Liver (tissue), 9 donors: ENCODE measurements around the gene RAD51B. TPM values are rescaled to one million over a fixed set of nuclear protein-coding genes. Genes with fewer than 3 reads are reported as not detected.

Experiments used
- DNase-seq: peaks from one replicate; pipeline ENCODE4 v3.0.0-alpha.2; 2017; ENCODE audit warnings: low spot score
- H3K27ac ChIP-seq, 2 donors: one replicate each; pipeline ENCODE4 v1.7.0; 2013; ENCODE audit warnings: inconsistent platforms in 2 of 2, low read length in 2 of 2, control low read depth in 1 of 2, low read depth in 1 of 2, mild to moderate bottlenecking in 1 of 2
- H3K27me3 ChIP-seq, 4 donors: one replicate each; pipeline versions ENCODE4 v1.6.1 to v1.7.0; 2013; ENCODE audit warnings: low read length in 3 of 4, inconsistent platforms in 1 of 4, mild to moderate bottlenecking in 1 of 4, moderate library complexity in 1 of 4; ENCODE audit not compliant: control insufficient read depth in 4 of 4, insufficient read depth in 4 of 4
- H3K36me3 ChIP-seq, 4 donors: one replicate each; pipeline versions ENCODE4 v1.6.1 to v1.7.0; 2013; ENCODE audit warnings: low read length in 3 of 4, mild to moderate bottlenecking in 3 of 4, low read depth in 1 of 4, moderate library complexity in 1 of 4; ENCODE audit not compliant: control insufficient read depth in 4 of 4, insufficient read depth in 3 of 4
- H3K4me1 ChIP-seq, 4 donors: one replicate each; pipeline versions ENCODE4 v1.6.1 to v1.7.0; 2013; ENCODE audit warnings: low read length in 3 of 4, mild to moderate bottlenecking in 3 of 4, moderate library complexity in 1 of 4; ENCODE audit not compliant: control insufficient read depth in 4 of 4, insufficient read depth in 4 of 4
- H3K4me3 ChIP-seq, 3 donors: one replicate each; pipeline versions ENCODE4 v1.6.1 to v1.7.0; 2013; ENCODE audit warnings: low read length in 3 of 3, control low read depth in 1 of 3, low read depth in 1 of 3, mild to moderate bottlenecking in 1 of 3
- H3K9ac ChIP-seq, 2 donors: one replicate each; pipeline ENCODE4 v1.7.0; 2013; ENCODE audit warnings: low read length in 2 of 2, mild to moderate bottlenecking in 2 of 2, moderate library complexity in 2 of 2, control low read depth in 1 of 2, low read depth in 1 of 2
- H3K9me3 ChIP-seq, 4 donors: one replicate each; pipeline versions ENCODE4 v1.6.1 to v1.7.0; 2013; ENCODE audit warnings: low read length in 3 of 4; ENCODE audit not compliant: control insufficient read depth in 4 of 4
- ATF3 ChIP-seq: IDR thresholded peaks from 2 replicates; pipeline ENCODE4 v1.6.1; 2016; ENCODE audit warnings: antibody characterized with exemption
- CTCF ChIP-seq: fragments of 150-350 bp; IDR thresholded peaks from 2 replicates; pipeline ENCODE4 v1.5.1; 2017; ENCODE audit warnings: improper control_type of control experiment, low read depth, low read length; ENCODE audit not compliant: missing input control
- EGR1 ChIP-seq, 2 donors: IDR thresholded peaks; 2 replicates each; pipeline ENCODE4 v1.6.1; 2016 to 2018; ENCODE audit warnings: antibody characterized with exemption in 2 of 2, low read depth in 2 of 2
- FOXA1 ChIP-seq: IDR thresholded peaks from 2 replicates; pipeline ENCODE4 v1.6.1; 2016; ENCODE audit warnings: antibody characterized with exemption
- FOXA2 ChIP-seq: IDR thresholded peaks from 2 replicates; pipeline ENCODE4 v1.6.1; 2016; ENCODE audit warnings: antibody characterized with exemption
- GABPA ChIP-seq, 2 donors: IDR thresholded peaks in 1 of 2; conservative IDR thresholded peaks in 1 of 2; 2 replicates each; pipeline ENCODE4 v1.6.1; 2016; ENCODE audit warnings: antibody characterized with exemption in 2 of 2, mild to moderate bottlenecking in 1 of 2, moderate library complexity in 1 of 2
- HNF4A ChIP-seq, 2 donors: conservative IDR thresholded peaks; 2 replicates each; pipeline ENCODE4 v1.6.1; 2016; ENCODE audit warnings: antibody characterized with exemption in 2 of 2, mild to moderate bottlenecking in 2 of 2
- HNF4G ChIP-seq: IDR thresholded peaks from 2 replicates; pipeline ENCODE4 v1.6.1; 2016; ENCODE audit warnings: antibody characterized with exemption
- JUND ChIP-seq, 2 donors: IDR thresholded peaks; 2 replicates each; pipeline ENCODE4 v1.6.1; 2016; ENCODE audit warnings: antibody characterized with exemption in 2 of 2
- MAX ChIP-seq: IDR thresholded peaks from 2 replicates; pipeline ENCODE4 v1.6.1; 2016; ENCODE audit warnings: antibody characterized with exemption
- NR2F2 ChIP-seq: IDR thresholded peaks from 2 replicates; pipeline ENCODE4 v1.6.1; 2016; ENCODE audit warnings: antibody characterized with exemption
- RAD21 ChIP-seq, 2 donors: IDR thresholded peaks; 2 replicates each; pipeline ENCODE4 v1.6.1; 2016; ENCODE audit warnings: antibody characterized with exemption in 2 of 2, mild to moderate bottlenecking in 2 of 2
- REST ChIP-seq: IDR thresholded peaks from 2 replicates; pipeline ENCODE4 v1.6.1; 2016; ENCODE audit warnings: antibody characterized with exemption, mild to moderate bottlenecking
- RXRA ChIP-seq, 2 donors: IDR thresholded peaks; 2 replicates each; pipeline ENCODE4 v1.6.1; 2017 to 2018; ENCODE audit warnings: antibody characterized with exemption in 2 of 2, mild to moderate bottlenecking in 1 of 2
- SP1 ChIP-seq: IDR thresholded peaks from 2 replicates; pipeline ENCODE4 v1.6.1; 2018; ENCODE audit warnings: antibody characterized with exemption, mild to moderate bottlenecking
- TAF1 ChIP-seq: conservative IDR thresholded peaks from 2 replicates; pipeline ENCODE4 v1.6.1; 2016; ENCODE audit warnings: antibody characterized with exemption, mild to moderate bottlenecking
- YY1 ChIP-seq: IDR thresholded peaks from 2 replicates; pipeline ENCODE4 v1.6.1; 2016; ENCODE audit warnings: antibody characterized with exemption, mild to moderate bottlenecking
- ZBTB33 ChIP-seq: IDR thresholded peaks from 2 replicates; pipeline ENCODE4 v1.6.1; 2016; ENCODE audit warnings: antibody characterized with exemption
- WGBS: extraction: QIAGEN DNeasy Blood & Tissue Kit; methylation state at CpG from one replicate; pipeline ENCODE4 v1.1.7; 2013; 5-methylcytosine and 5-hydroxymethylcytosine counted together
- polyA plus RNA-seq, 2 donors: library from polyadenylated mRNA; stranded (reverse) in 1 of 2; unstranded in 1 of 2; fragments of 200-250 nt in 1 of 2; fragments of >200 nt in 1 of 2; fragmentation: Nextera tagmentation in 1 of 2; extraction: Ambion mirVana in 1 of 2; gene quantifications; one replicate each; pipeline versions ENCODE4 v1.2.1 to v1.2.3, GENCODE V29; 2013 to 2015
- total RNA-seq, 2 donors: library from RNA; depleted of rRNA; stranded (reverse); fragments of >200 nt; gene quantifications; one replicate each; pipeline ENCODE4 v1.2.3, GENCODE V29; 2014
- donor health status: healthy.
- donor health status: healthy.
- donor health status: healthy.
- donor health status: healthy.
- donor health status: healthy.

The RAD51B gene
- total and polyA plus RNA-seq, 4 donors: 0.81 to 12.9 (median 2.4) TPM

- Histone ChIP-seq H3K4me1 (no peaks in the 10 kb centered on the region), H3K4me3 (no peak overlapping the region), H3K9me3 (no peaks in the 10 kb centered on the region), H3K36me3 (no peaks in the 10 kb centered on the region), H3K9ac (no peak overlapping the region), H3K27me3 (no peaks in the 10 kb centered on the region), H3K27ac (no peak overlapping the region)
- 92% methylated on average over 6 of the region's 6 CpGs for WGBS
- no peak for TF ChIP-seq REST
- TF ChIP-seq NR2F2: no peak
- no peak for TF ChIP-seq ZBTB33
- no peak for TF ChIP-seq RAD21 (IDR thresholded peaks at IDR 0.05)
- TF ChIP-seq FOXA2: no peak
- no peak for TF ChIP-seq HNF4A (conservative IDR thresholded peaks at IDR 0.05)
- TF ChIP-seq FOXA1: no peak
- TF ChIP-seq SP1: no peak
- no peak for TF ChIP-seq YY1
- no peak for TF ChIP-seq RXRA (IDR thresholded peaks at IDR 0.05)
- no peak for TF ChIP-seq ATF3
- TF ChIP-seq GABPA (IDR thresholded peaks at IDR 0.05 in 1 of 2, conservative IDR thresholded peaks at IDR 0.05 in 1 of 2): no peak
- TF ChIP-seq HNF4G: no peak
- no peak for TF ChIP-seq CTCF
- no peak for TF ChIP-seq JUND (IDR thresholded peaks at IDR 0.05)
- no peak for TF ChIP-seq MAX
- TF ChIP-seq TAF1: no peak
- no peak for TF ChIP-seq EGR1 (IDR thresholded peaks at IDR 0.05; ENCODE audit: low read depth in 2 of 2)
- no peak for DNase-seq
Observed at GRCh38 chr14:68587931-68588330, 768.4 kb downstream of the RAD51B start.
